GM18873 (cell line): ENCODE measurements around the gene TTC16.
A peak's percentile ranks its signal among the peaks of the same experiment; 100 is the strongest.

ENCODE experiments used
- ATAC-seq: cut with Tn5 transposase; IDR thresholded peaks from one replicate; pipeline ENCODE4 v1.9.1; 2021; ENCODE audit warnings: mild to moderate bottlenecking, moderate library complexity, moderate number of reproducible peaks; ENCODE audit not compliant: unreplicated experiment, low FRiP score

TTC16 gene, protein sequence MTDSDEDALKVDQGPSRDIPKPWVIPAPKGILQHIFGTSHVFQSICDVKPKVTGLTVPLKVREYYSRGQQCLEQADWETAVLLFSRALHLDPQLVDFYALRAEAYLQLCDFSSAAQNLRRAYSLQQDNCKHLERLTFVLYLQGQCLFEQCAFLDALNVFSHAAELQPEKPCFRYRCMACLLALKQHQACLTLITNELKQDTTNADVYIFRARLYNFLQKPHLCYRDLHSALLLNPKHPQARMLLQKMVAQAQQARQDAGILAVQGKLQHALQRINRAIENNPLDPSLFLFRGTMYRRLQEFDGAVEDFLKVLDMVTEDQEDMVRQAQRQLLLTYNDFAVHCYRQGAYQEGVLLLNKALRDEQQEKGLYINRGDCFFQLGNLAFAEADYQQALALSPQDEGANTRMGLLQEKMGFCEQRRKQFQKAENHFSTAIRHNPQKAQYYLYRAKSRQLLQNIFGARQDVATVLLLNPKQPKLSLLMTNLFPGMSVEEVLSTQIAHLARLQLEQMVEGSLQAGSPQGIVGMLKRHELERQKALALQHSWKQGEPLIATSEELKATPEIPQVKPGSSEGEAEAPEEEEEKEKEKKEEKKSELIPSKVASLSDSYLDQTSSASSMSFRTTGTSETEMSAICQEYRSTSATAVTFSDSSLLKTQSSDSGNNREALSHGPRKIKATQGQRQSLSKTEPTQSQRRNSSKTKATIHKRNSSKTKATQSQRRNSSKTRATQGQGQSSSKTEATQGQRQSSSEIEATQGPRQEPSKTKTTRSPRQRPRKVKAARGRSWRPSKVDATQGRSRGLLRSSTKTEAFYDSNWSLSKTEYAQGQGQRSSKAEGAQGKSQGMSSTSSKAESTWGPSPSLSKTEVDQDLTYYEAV

DNA sequence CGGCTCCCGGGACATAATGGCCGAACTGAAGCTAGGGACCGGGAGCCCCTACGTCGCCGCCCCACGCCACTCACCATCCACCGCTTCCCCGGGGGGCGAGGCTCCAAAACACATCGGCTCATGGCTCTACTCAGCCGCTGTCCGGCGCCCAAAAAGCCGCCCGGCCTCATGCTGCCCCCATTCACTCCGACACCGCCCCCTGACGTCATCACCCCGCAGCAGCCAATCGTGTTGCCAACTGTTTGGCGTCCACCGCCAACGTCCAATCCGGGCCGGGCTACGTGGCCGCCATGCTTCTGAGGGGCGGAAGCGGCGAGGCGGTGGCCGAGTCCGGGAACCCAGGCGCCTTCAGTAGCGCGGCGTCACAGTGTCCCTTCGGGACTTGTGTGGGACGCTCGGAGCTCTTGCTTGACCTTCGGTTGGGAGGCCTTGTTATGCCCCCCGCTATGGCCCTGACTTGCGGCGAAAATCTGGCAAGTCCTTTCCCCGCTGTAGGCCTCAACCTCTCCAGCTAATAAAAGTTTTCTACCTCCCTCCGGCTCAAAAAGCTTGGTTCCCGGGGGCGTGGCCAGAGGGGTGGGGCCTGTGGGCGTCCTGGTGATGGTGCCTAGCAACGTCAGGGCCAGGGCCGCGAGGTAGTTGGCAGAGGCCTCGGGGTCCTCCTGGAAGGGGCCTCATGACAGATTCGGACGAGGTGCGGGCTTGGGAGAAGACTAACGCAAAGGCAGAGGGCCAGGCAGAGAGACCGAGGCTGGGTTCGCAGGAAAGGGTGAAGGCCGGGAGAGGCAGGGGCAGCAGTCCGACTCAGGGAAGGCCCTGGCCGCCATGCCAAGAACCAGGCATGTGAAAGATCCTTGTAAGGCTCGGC lies at the start of gene TTC16, which contains the start of gene PTRH1:
Gene TTC16, plus strand, starts transcription at position 610 of the 868 bp plus-strand sequence. Its CDS starts 67 bp downstream, at position 677.
Gene PTRH1, minus strand, starts transcription at position 194 of the 868 bp plus-strand sequence. Its CDS starts 24 bp downstream, at position 170.
- ATAC-seq: peak; percentile 74

GRCh38 chr9:127667127-127667844 lies 48.6 kb upstream of the TTC16 start:
- ATAC-seq: no peak

DNA sequence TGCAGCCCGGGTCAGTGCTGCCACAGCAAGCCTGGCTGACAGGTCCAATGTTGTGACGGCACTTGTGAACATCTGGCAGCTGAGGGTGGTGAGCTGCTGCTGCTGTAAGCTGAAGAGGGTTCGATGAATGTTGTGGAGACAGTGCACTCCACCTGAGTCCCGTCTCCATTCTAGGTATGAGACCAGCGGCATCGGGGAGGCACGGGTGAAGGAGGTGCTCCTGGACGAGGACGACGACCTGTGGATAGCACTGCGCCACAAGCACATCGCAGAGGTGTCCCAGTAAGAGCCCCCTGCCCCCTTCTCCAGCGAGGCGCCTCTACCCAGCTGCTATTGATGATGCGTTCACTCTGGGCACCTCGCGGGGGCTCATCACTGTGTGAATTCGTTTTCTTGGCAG lies 48.0 kb upstream of the TTC16 start:
- ATAC-seq: no peak

GRCh38 chr9:127673234-127673633 lies 42.6 kb upstream of the TTC16 start:
- no peak for ATAC-seq

DNA sequence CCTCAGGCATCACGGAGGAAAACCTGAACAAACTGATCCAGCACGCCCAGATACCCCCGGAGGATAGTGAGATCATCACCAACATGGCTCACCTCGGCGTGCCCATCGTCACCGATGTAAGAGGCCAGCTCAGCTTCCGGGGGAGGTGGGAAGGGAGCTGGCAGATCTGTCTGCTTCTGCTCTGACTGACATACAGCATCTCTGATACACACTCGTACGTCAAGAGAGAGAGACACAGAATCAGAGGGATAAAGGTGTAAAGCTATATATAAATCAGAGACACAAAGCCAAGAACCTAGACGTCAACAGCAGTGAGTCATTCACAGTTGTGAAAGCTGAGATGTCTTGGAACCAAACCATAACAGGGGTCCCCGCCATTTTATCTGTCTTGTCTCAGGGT lies 39.2 kb upstream of the TTC16 start:
- no peak for ATAC-seq

DNA sequence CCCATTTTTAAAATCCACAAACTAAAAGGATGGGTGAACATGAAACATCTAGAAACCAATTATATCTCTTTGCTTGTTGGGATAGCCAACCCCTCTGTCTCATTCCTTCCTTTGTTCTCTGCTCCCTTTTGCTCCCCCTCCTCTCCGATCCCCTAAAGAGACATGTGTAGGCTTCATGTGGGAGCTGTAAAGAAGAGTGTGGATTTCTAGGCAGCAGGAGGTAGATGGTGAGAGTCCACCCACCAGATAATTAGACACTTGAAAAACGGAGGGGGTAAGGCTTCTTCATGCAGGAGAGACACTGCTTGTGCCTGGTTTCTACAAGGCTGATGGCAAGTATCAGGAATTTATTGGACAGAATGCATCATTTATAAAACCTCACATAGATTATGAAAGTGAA lies 36.4 kb upstream of the TTC16 start:
- ATAC-seq: no peak

DNA sequence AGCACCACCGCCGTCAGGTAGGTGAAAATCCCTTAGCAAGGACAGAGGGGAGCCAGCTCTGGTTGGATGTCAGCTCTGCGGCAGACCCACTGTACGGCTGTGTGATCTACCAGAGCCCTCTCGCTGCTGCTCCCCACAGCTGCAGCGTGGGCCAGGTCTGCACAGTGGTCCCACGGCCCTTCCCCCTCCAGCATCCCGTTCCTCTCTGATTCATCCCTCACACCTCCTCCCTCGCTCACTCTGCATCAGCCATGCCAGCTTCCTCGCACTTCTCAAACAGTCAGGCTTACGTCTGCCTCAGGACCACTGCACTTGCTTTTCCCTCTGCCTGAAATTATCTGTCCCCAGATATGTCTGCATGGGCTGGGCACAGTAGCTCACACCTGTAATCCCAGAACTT lies 35.7 kb upstream of the TTC16 start:
- no peak for ATAC-seq

GRCh38 chr9:127680846-127681245 lies 35.0 kb upstream of the TTC16 start:
- ATAC-seq: no peak

DNA sequence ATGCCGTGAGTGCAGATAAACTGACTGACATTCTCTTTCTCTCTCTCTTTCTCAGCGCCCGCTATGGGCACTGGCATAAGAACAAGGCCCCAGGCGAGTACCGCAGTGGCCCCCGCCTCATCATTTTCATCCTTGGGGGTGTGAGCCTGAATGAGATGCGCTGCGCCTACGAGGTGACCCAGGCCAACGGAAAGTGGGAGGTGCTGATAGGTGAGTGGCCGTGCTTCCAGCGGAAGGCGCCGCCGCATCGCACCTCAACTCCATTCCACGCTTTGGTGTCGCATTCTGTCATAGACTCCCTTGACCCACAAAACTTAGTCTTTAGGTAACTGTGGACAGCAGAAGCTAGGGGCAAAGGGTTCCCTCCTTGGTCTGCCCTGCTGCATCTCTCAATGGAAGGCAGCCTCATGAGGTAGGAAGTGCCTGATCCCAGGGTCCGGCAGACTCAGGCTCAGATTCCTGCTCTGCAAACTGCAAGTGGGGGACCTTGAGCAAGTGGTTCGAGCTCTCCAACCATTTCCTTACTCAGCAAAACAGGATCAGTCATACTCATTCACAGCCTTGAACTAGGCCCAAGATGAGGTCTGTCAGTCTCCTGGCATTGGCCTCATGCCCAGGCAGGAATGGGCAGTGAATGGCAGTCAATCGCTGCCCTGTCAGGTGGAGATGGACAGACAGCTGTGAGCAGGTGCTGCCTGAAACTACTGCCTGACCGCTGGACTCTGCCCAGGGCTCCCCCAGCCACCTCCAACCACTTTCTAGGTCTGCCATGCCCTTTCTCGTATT lies 33.3 kb upstream of the TTC16 start:
- no peak for ATAC-seq

DNA sequence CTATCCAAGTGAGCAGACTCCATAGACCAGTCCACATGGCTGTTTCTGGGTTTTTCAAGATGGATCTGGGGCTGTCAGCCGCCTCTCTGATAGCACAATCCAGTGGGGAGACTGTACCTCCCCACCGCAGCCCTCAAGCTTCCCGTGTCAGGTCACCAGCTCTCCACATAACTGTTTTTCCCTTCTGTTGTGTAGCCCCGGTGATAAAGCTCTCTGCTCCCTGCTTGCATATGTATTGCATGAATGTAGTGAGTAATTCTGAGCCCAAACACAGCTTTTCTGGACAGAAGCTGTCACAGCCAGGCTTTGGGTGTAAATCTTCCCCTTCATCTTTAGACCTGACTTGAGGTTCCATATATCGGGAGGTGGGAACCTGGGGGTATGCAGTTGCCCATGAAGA lies 32.2 kb upstream of the TTC16 start:
- ATAC-seq: no peak

GRCh38 chr9:127684576-127684975 lies 31.3 kb upstream of the TTC16 start:
- no peak for ATAC-seq

DNA sequence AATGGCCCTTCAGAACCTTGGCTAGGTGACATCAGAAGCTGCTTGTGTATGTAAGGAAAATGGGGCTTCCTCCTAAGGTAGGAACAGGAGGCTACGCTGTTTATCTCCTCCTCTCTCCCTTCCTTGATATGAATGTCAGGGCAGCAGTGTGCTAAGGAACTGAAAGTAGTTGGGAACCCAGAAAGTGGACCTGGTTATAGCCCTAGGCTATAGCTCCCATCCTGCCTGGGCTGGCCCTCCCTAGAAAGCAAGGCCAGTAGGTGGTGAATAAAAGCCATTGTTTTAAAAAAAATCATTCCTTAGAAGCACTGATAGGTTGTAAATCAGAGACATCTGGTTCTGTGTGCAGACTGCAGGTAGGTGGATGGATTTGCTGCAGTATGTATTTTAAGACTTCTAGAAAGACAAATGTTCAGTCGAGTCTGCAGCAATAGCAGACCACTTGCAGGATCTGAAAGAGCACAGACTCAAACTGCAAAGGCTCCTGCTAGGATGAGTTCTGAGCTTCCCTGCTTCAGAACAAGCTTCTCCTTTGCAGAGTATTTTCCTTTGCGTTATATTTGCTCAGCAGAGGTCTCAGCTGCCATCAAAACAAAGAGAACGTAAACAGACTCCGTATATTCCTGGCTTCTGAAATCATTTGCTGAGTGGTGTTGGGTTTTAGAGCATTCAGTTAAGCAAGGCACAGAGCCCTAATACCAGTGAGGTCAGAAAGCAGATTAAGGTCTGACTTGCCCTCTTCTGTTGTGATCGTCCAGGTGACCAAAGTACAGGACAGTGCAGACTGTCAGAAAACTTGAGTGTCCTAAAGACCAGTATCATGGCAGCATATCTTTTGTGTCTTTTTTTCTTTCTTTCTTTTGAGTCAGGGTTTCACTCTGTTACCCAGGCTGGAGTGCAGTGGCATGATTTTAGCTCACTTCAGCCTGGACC lies 29.2 kb upstream of the TTC16 start:
- no peak for ATAC-seq

DNA sequence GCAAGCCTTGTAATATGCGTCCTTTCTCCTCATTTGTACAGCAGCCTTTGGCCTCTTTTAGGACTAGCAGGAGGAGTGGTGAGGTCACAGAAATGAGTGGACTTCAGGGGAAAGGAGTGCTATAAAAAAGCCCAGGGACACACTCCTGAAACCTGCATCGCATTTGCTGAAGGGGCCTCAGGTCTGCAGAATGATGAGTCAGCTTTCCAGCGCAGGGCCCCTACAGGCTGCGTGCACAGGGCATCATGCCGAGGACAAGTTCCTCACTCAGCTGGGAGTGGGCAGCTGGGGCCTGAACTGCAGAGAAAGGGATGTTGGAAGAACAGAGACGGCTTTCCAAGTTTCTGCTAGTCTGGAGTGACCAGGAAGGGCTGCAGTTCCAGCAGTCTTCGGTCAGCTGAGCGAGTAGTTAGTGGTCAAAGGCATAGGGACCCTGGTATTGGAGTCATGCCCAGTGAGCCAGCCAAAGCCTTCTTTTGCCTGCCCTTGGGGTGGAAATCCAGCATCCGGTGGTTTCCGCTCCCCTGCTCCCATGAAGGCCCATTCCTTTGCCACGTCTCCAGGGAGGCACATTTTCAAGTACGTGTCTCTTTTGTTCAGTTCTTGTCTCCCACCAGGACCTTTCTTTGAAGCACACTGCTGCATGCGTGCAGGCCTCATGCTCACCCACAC lies 26.4 kb upstream of the TTC16 start:
- no peak for ATAC-seq

GRCh38 chr9:127690735-127691134 lies 25.1 kb upstream of the TTC16 start:
- no peak for ATAC-seq

- no peak for ATAC-seq
Observed at GRCh38 chr9:127692071-127692470, 23.8 kb upstream of the TTC16 start.

DNA sequence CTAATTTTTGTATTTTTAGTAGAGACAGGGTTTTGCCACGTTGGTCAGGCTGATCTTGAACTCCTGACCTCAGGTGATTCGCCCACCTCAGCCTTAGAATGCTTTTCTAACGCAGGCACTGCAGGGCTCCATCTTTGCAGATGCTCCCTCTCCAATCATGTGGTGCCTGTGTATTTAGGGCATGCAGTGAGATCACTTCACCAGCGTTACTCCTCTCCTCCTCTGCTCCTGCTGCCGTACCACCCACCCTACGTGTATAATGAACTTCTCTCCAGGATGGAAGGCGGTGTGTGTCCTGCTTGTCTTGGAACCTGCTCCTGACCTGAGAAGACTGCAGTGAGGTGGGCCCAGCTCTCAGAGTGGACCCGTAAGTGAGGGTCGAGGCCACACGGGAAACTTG lies 22.7 kb upstream of the TTC16 start:
- ATAC-seq: no peak

- no peak for ATAC-seq
Observed at GRCh38 chr9:127693697-127694096, 22.2 kb upstream of the TTC16 start.
